HL-60/S4 treated with retinoic acid at 250 ng/mL for 4 days and 3 days (cell line): ENCODE data around the gene GAPDHS.

ENCODE experiments used
- in situ Hi-C: fragments of 300-500 bp; cut with MboI; formaldehyde crosslinking; loops from 2 replicates; pipeline ENCODE4 v1.7.0; 2022; ENCODE audit warnings: low sequenced_read_pairs

GAPDHS gene

DNA sequence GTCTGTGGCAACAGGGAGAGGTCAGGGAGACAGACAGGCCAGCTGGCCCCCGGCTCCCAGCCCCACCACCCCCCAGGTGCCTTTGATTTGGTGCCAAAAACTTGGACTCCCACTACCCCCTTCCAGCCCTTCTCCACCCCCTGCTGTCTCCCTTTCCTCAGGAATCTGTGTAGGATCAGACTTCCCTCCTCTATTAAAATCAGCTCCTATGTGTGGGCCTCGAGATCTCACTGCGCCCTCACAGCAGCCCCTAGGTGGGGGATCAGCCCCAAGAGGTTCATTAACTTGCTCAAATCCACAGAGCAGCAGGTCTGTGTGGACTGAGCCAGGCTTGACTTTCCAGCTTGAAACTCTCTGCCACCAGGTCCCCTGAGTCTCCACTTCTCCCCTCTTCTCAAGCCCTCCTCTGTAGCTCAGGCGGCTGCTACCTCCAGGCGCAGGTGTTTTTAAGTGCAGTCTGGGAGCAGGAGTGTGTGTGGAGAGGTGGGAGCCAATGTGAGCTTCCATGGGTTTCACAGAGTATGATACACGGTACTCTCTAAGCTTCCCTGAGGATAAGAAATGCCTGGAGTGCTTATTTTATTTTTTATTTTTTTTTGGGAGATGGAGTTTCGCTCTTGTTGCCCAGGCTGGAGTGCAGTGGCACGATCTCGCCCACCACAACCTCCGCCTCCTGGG lies 1.7 kb downstream of the GAPDHS start:
- in situ Hi-C loops: no loop called here

- in situ Hi-C loops: no loop called here
Measured at GRCh38 chr19:35539314-35539713, 6.1 kb downstream of the GAPDHS start.

GRCh38 chr19:35539850-35540249 lies 6.6 kb downstream of the GAPDHS start:
- in situ Hi-C loops: no loop called here

- in situ Hi-C loops: no loop called here
Measured at GRCh38 chr19:35540356-35540927, 7.2 kb downstream of the GAPDHS start.

GRCh38 chr19:35542209-35542608 lies 9.0 kb downstream of the GAPDHS start:
- in situ Hi-C loops: no loop called here

GRCh38 chr19:35543280-35544109 lies 10.2 kb downstream of the GAPDHS start:
- in situ Hi-C loops: no loop called here

- in situ Hi-C loops: no loop called here
Measured at GRCh38 chr19:35544110-35544802, 11.0 kb downstream of the GAPDHS start.

DNA sequence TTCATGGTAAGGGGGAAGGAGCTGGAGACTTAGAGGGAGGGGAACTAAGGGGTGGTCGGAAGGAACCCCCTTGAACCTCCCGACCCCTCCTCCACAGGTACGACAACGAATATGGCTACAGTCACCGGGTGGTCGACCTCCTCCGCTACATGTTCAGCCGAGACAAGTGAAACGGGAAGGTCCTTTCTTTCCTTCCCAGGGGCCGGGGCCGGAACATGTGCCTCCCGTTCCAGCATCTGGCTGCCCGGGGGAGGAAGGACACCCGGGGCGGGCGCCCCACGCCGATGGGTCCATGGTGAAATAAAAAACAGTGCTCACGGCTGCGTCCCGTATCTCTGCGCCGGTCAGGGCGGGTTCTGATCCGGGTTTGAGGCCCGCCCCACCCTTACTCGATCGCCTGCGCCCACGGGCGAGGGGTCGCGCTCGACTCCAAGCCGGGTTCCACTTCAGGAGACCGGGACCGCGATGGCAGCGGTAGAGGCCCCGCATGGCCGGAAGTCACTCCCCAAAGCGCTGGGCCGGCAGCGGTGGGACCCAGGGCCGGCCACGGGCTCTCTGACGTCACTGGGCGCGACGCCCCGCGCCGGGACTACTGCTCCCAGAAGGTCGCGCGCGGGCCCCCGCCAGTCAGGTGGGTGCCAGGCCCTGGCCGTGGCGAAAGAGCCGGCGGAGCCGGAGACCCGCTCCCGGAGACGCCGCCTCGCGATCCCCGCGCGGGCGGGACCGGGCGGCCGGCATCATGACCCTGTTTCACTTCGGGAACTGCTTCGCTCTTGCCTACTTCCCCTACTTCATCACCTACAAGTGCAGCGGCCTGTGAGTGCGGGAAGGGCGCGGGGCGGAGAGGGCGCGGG lies 12.0 kb downstream of the GAPDHS start, which contains the start of gene TMEM147:
TMEM147 (plus strand) TSS at position 626 of the 854 bp plus-strand sequence; CDS start at position 740, 114 bp downstream.
- in situ Hi-C loops: no loop called here

DNA sequence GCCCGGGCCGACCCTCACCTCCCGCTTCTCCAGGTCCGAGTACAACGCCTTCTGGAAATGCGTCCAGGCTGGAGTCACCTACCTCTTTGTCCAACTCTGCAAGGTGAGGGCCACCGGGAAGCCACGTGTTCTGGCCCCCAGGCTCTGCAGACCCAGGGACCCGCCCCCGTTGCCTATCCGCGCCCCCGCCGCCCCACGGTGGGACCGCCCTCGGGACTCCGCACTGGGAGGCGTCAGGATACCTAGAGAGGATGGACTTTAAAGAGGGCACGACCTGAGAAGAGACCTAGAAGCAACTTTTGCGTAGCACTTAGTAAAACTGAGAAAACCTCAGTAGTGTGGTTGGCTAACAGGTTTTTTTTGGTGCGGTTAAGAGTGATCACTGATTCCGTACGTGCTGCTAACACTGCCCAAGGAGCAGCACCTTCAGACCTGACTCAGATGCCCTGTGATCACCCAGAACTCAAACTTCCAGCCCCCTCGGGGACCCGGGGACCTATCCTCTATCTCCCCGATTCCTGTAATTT lies 12.7 kb downstream of the GAPDHS start:
- in situ Hi-C loops: no loop called here

- in situ Hi-C loops: no loop called here
Measured at GRCh38 chr19:35546532-35546931, 13.3 kb downstream of the GAPDHS start.

GRCh38 chr19:35549174-35549788 lies 16.0 kb downstream of the GAPDHS start:
- in situ Hi-C loops: no loop called here

- in situ Hi-C loops: no loop called here
Measured at GRCh38 chr19:35549879-35550523, 16.7 kb downstream of the GAPDHS start.

- in situ Hi-C loops: no loop called here
Measured at GRCh38 chr19:35551091-35551810, 18.0 kb downstream of the GAPDHS start.

GRCh38 chr19:35552534-35553384 lies 19.5 kb downstream of the GAPDHS start:
- in situ Hi-C loops: no loop called here

- in situ Hi-C loops: no loop called here
Measured at GRCh38 chr19:35553385-35554000, 20.2 kb downstream of the GAPDHS start.

- in situ Hi-C loops: no loop called here
Measured at GRCh38 chr19:35554076-35554475, 20.8 kb downstream of the GAPDHS start.
